NCI-H1105 (cell line): Measurements from ENCODE around the gene MAOB.

Experiments used
- DNase-seq: peaks from one replicate; lab custom pipeline; 2025; lab: John Stamatoyannopoulos, UW

Gene MAOB

DNA sequence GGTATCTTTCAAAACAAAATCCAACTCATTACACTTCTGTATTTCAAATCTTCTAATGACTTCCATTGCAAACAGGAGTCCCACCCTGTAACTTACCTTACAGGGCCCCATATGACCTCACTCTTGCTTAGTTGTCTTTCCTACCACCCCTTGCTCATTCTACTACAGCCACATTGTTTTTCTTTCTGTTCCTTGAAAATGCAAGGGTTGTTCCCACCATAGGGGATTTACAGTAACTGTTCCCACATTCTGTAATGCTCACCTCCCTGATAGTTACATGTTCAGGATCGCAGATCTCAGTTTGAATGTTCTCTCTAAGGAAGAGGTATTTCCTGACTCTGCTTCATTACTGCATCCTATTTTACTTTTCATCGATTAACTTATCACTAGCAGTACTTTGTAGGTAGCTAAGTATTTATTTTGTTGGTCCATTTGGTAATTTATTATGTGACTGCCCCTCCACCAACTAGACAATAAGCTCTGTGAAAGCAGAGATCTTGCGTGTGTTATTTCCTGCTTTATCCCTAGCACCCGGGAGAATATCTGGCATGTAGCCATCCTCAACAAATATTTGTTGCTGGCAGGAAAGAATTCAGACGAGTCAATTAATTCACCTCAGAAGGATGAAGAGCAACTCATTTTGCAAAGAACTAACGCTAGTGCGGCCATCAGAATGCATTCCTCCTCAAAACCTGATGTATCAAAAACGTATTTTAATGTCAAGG is 21.4 kb downstream of the MAOB start:
- peak; percentile 37 for DNase-seq

DNA sequence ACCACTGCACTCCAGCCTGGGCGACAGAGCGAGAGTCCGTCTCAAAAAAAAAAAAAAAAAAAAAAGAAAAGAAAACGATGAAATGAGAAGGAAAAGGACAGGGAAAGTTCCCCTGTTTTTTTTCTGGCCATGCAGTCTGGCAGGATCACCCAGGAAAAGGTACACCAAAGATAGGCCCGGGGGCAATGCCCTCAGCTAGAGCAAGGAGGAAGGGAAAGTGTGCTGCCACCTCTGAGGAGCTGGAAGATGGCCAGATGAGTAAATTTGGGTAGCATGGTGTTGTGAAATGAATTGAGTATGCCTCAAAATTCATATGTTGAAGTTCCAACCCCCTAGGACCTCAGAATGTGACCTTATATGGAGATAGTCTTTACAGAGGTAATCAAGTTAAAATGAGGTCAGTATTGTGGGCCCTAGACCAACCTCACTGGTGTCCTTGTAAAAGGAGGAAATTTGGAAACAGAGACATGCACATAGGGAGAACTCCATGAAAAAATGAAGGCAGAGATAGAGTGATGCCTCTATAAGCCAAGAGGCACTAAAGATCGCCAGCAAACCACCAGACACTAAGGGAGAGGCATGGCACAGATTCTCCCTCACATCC is 28.9 kb downstream of the MAOB start:
- no peak for DNase-seq

GRCh38 chrX:43850629-43851028 is 31.6 kb downstream of the MAOB start:
- DNase-seq, result no peak

DNA sequence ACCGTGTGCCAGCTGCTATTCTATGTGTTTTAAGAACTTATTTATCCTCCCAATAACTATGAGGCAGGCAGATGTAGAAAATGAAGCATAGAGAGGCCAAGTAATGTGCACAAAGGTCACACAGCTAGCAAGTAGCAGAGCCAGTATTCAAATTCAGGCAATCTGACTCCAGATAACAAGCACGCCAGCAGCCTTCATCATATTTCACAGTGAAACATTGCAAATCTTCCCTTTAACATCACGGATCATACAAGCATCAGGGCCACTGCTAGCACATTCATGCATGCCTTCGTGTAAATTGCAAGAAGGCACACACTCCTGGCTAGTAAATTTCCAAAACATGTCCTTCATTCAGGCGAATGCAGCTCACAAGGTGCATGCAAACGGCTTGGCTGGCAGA is 33.1 kb downstream of the MAOB start:
- no peak for DNase-seq

- no peak for DNase-seq
Measured at GRCh38 chrX:43847352-43847751, 34.9 kb downstream of the MAOB start.

GRCh38 chrX:43846558-43846957 is 35.7 kb downstream of the MAOB start:
- DNase-seq, result no peak

- no peak for DNase-seq
Measured at GRCh38 chrX:43845776-43846175, 36.5 kb downstream of the MAOB start.

DNA sequence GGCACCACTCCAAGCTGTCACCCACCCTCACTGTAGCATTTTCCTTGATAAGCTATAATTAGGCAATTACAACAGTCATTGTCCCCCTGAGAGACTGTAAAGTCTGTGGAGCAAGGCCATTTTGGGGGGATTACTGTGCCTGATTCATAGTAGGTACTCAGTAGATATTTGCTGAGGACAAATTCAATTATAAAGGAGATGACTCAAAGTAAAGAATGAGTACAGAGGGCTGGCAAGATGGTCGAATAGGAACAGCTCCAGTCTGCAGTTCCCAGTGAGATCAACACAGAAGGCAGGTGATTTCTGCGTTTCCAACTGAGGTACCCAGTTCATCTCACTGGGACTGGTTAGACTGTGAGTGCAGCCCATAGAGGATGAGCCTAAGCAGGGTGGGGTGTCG is 42.0 kb downstream of the MAOB start:
- peak; percentile 26 for DNase-seq

DNA sequence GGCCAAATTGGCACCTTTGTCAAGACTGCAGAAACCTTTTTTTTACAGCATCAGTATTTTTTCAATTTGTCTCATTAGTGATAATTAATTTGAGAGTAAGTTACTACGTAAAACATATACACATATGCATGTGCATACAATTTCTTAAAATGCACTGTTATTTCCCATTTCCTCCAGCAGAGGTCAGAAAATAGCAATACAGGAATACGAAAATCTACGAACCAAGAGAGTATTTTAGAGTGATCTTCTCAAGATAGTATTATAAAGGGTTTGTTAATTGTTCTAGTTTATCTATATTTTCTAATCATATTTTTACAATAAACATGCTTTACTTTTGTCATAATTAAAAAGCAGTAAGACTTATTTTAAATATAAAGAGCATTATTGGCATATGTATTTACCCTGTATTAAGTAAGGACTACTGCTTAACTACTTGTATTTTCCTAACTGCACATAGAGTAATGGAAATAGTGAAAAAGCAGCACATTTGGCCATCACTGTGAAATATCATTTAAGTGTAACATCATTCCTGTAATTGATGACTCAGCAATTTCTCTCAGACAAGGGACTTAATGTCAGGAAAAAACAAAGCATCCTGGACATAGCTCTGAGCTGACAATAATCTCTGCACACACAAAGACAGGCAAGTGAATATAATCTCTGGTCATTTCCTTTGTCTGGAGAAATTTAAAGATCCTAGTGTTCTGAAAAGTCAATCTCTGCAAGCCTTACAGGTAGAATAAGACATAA is 45.6 kb downstream of the MAOB start:
- DNase-seq, result peak; percentile 0

- no peak for DNase-seq
Measured at GRCh38 chrX:43835559-43835958, 46.7 kb downstream of the MAOB start.

- DNase-seq, result no peak
Measured at GRCh38 chrX:43827791-43828190, 54.5 kb downstream of the MAOB start.

- no peak for DNase-seq
Measured at GRCh38 chrX:43822014-43822413, 60.2 kb downstream of the MAOB start.

DNA sequence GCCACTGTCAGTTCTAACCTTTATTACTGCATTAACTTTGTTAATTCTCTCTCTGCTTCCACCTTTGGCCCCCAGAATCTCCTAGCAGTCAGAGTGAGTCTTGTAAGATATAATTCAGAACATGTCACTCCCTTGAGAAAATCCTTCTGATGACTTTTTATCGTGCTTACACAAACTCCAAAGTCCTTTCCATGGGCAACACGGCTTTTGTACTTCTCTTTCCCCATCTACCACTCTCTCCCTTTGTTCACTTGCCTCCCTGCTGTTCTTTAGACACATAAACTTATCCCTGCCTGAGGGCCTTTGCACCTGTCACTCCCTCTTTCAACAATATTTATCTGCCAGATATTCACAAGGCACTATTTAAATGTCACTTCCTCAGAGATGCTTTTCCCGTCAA is 64.8 kb downstream of the MAOB start:
- DNase-seq, result no peak

DNA sequence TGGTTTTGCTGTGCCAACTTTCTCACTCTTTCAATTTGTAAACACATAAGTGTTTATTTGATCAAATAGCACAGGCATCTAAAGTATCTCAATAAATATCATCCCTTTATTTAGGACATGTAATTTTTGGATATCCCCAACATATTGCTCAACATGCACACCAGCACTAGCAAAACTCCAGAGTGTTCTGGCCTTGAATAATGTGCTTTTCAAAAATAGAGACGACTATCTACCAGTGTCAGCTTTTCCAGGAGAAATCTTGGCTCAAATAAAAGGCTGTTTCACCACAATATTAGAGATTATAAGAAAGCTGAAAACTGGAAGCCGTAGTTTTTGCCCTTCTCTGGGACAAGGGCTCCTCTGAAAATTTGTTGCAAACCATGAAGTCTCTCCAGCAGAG is 67.0 kb downstream of the MAOB start:
- no peak for DNase-seq

GRCh38 chrX:43813898-43814297 is 68.4 kb downstream of the MAOB start:
- no peak for DNase-seq

- DNase-seq, result no peak
Measured at GRCh38 chrX:43813319-43813718, 68.9 kb downstream of the MAOB start.

- DNase-seq, result no peak
Measured at GRCh38 chrX:43809463-43809862, 72.8 kb downstream of the MAOB start.

GRCh38 chrX:43808231-43808630 is 74.0 kb downstream of the MAOB start:
- DNase-seq, result no peak

GRCh38 chrX:43805579-43805978 is 76.7 kb downstream of the MAOB start:
- DNase-seq, result no peak

DNA sequence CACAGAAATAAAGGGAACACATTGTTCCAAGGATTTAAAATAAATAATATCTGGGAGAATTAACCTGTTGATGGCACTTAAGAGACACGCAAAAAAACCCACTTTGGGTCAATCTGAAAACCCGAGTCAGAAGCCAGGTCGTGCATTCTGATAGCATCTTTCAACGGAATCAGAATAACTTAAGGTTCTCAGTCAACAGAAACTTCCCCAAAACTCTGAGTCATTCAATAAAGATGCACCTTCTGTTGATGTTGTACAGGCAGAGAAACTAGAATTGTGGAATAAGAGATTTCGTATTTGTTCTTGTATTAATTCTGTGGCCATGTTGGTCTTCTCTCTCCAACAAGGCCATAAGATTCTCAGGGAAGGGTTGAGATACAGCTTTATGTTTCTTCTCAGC is 78.2 kb downstream of the MAOB start:
- DNase-seq, result no peak

- no peak for DNase-seq
Measured at GRCh38 chrX:43785930-43786591, 96.2 kb downstream of the MAOB start.

DNA sequence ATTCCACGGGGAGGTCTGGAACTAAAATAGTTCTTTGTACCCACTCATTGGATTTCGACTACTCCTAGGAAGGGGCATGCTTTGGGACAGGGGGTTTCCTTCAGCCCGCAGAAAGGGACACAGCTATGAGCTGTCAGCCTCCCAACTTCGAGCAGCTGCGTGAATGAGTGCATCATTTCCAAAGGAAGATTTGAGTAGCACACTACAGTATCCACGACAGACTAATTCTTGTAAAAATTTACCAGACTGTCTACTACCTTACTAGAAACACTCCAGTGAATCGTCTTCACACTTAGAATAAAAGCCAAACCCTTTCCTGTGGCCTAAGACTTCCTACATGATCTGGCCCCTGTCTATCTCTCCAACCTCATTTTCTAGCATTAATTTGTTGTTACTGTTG is 124.2 kb downstream of the MAOB start:
- no peak for DNase-seq

- no peak for DNase-seq
Measured at GRCh38 chrX:43756076-43756475, 126.2 kb downstream of the MAOB start.
